Caki2 (cell line): ENCODE data around the gene BPIFA3. TPM values are rescaled to one million over a fixed set of nuclear protein-coding genes. Genes with fewer than 3 reads are reported as not detected.
"Not testable (repeated sequence)": the region's sequence is repeated elsewhere in the genome, so short reads cannot be mapped to it uniquely, and the experiment has no call there.

Source experiments
- DNase-seq: peaks from one replicate; pipeline ENCODE4 v3.0.0-alpha.2; 2015; ENCODE audit warnings: low read depth
- in situ Hi-C: cut with HindIII; loops from 2 replicates; pipeline ENCODE4 v1.10.0; 2016; ENCODE audit warnings: low sequenced_read_pairs, low pct_unique_long_range_greater_than_20kb, mixed read lengths
- total RNA-seq: library from RNA; depleted of rRNA; stranded (reverse); fragments of >200 nt; shearing (Covaris generic); gene quantifications from 2 replicates; pipeline ENCODE4 v1.2.3, GENCODE V29; 2014; ENCODE audit warnings: low replicate concordance; rRNA removed

The BPIFA3 gene
- total RNA-seq: not detected in 2 replicates

DNA sequence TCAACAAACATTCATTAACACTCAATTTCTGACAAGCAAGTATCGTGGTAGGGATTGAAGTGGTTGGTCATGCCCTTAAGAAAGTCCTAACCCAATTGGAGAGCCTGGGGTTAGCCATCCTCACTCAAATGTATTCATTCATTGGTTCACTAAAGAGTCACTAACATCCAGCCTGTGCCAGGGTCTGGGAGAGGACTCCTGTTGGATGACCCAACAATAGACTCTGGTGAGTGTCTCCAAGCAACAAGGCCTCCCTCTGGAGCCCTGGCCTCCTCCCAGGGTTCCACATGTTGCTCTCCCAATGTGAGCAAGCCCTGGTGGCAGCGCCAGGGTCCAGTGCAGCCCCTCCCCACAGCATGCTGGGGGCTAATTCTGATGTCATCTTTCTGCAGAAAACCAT lies at the start of gene BPIFA3:
BPIFA3 (plus strand) TSS at position 301 of the 400 bp plus-strand sequence. CDS start 185 bp downstream, outside the sequence.
- DNase-seq: no peak
- in situ Hi-C loops: no loop called here

DNA sequence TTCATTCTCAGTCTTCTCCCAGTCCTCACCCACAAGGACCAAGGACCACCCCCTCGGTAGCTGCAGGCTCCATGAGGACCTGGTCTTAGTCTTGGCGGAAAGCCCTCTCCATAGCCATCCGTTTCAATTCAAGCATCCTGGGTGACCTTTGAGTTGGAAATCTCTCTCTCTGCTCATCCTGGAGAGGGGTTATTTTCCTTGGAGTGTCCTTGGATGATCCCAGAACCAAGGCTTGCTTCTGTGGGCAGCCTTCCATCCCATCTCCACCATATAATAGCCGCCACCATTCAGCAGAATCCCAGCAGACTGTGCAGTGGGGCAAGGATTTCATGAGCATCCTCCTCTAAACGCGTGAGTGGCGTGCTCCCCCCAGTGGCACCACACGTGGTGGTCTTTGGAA lies 49.3 kb upstream of the BPIFA3 start, which contains the start of gene BPIFA2:
BPIFA2 (plus strand) TSS at position 301 of the 400 bp plus-strand sequence. CDS start 987 bp downstream, outside the sequence.
- no peak for DNase-seq
- in situ Hi-C loops: no loop called here

DNA sequence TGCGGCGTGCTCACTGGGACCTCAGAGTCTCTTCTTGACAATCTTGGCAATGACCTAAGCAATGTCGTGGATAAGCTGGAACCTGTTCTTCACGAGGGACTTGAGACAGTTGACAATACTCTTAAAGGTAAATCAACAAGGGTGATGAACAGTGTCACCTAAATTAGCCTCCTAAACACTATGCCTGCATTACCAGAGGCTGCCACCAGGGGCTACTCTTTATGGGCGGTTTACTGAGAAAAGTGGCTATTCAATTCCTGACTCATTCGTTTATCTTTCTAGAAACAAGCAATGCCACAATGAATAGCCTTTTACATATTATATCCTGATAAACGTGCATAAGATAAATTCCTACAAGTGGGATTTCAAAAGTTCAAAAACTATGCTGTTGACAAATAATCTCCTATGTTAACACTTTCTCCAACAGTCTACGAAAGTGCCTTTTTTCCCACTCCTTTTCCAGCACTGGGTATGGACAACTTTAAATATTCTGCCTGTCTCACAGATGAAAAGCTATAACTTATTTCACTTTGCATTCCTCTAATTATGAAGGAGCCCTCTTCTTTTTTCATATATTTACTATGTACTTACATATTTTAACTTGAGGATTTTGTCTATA lies 47.9 kb upstream of the BPIFA3 start:
- in situ Hi-C loops: no loop called here
- DNase-seq: no peak

DNA sequence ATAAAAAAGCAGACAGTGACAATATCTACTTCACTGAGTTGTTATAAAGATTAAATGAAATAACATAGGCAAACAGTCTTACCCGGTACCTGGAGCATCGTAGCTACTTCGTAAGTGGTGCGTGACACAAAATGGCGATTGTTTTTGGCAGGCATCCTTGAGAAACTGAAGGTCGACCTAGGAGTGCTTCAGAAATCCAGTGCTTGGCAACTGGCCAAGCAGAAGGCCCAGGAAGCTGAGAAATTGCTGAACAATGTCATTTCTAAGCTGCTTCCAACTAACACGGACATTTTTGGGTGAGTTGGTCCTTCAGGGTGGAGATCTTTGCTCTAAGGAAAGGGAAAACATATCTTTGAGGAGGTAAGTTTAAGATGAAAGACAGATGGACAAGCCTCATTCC lies 44.4 kb upstream of the BPIFA3 start:
- DNase-seq: no peak
- in situ Hi-C loops: no loop called here

DNA sequence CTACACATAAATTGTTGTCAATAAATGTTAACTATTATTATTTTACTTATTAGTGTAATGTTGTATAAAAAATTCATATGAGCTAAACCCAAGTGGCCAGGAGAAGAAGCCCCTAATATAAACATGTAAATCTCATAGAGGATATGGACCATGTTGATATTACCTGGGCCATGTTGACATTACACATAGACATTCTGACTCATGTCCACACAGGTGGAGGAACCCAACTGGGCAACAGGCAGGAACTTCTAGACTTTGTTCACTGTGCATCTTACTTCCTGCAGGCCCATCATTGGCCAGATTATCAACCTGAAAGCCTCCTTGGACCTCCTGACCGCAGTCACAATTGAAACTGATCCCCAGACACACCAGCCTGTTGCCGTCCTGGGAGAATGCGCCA lies 42.0 kb upstream of the BPIFA3 start:
- DNase-seq: no peak
- in situ Hi-C loops: no loop called here

DNA sequence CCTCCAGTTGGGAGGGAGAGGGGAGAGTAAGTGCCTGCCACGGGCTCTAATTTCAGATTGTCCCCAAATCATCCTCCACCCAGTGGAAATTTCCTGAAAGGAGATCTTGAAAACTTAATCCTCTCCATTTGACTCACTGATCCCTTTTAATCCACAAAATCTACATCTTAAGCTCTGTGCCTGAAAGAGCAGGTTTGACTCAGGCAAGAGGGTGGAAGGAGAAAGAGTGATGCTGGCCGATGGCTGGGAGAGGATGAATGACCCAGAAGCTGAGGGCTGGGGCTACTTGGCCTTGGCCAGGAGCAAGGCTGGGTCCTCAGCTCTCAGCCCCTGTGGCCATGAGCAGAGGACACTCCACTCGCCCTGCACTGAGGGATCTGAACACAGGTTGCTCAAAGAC lies 41.1 kb upstream of the BPIFA3 start:
- in situ Hi-C loops: no loop called here

DNA sequence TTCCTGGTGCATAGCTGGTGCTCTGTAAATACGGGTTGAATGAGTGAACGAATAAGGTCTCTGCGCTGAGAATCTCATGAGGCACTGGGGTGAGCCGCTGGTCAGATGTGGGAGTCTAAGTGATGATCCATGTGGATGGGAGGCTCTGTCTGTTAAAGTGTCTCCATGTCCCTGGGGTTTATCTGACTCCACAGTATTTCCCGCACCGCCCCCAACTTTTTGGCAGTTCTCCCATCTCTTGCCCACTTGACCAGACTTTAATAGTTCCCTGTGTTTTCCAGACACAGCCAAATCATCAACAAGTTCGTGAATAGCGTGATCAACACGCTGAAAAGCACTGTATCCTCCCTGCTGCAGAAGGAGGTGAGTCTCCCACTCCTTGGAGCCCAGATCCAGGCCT lies 39.3 kb upstream of the BPIFA3 start:
- DNase-seq: no peak
- in situ Hi-C loops: no loop called here

More for the DNA sequence above, 41.1 kb upstream of the BPIFA3 start:
- no peak for DNase-seq

DNA sequence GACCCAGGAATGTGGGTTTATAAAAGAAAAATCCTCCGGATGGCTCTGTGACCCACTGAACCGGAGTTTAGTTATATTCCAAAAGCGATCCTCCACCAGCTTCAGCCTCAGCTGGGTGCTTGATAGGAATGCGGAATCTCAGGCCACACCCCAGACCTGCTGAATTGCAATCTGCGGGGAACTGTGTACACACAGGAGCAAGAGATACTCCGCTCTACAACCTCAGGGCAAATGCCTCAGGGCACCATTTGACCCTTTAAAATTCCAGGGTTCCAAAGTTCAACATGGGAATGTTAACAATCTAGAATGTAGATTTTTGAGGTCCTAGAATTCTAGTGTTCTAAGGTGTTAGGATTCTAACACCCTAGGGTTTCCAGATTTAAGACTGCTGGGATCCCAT lies 38.4 kb upstream of the BPIFA3 start:
- in situ Hi-C loops: no loop called here
- DNase-seq: peak; percentile 44

DNA sequence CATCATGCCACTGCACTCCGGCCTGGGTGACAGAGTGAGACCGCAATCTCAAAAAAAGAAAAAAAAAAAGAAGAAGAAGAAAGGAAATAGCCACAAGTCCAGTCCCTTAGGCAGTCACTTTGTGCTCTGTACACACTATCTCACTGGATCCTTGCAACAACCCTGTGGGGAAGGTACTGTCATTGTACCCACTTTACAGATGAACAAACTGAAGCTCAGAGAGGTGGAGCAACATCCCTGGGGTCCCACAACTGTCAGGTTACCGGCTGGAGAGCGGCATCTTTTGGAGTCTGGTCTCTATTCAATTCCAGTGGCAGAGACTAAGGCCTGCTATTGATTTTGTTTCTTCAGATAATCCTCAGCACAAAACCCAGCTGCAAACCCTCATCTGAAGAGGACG lies 37.0 kb upstream of the BPIFA3 start:
- no peak for DNase-seq
- in situ Hi-C loops: no loop called here

DNA sequence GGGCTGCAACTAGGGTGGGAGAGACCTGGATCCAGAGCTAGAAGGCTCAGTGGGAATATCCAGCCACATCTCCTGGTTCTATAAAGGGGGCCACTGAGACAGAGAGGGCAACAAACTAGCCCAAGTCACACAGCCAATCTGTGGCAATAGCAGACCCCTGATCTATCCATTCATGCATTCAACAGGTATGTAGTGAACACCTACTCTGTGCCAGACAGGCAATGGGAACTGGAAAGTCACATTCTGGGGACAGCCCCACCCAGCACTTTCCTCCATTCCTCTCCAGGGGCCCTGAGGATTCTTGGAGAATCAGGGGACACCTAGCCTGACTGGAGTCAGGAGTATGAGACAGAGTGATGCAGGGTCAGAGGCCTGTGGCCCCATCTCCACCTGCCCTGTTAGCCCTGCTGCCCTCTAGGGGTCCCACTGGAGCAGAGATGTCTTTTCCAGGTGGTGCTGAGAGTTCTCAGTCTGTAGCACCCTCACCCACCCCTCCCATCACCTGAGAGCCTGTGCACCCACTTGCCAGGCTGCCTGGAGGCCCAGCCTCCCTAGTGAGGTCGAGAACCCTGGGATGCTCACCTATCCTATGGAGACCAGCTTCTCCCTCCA lies 35.6 kb upstream of the BPIFA3 start:
- DNase-seq: no peak
- in situ Hi-C loops: no loop called here

DNA sequence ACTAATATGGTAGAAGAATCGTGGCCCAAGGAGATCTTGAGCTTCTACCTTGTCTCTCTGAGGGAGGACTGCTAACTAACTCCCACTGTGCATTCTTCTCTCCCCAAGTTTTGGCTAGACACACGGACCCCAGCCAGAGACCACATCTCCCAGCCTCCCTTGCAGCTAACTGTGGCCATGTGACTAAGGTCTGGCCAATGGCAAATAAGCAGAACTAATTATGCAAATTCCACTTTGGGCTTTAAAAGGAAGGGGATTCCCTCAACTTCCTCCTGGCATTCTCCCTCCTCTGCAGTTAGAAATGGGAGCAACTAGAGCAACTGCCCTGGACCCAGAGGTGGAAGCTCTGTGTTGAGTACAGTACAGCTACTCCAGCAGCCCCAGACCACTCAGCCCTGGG lies 33.8 kb upstream of the BPIFA3 start:
- in situ Hi-C loops: no loop called here
- DNase-seq: no peak

DNA sequence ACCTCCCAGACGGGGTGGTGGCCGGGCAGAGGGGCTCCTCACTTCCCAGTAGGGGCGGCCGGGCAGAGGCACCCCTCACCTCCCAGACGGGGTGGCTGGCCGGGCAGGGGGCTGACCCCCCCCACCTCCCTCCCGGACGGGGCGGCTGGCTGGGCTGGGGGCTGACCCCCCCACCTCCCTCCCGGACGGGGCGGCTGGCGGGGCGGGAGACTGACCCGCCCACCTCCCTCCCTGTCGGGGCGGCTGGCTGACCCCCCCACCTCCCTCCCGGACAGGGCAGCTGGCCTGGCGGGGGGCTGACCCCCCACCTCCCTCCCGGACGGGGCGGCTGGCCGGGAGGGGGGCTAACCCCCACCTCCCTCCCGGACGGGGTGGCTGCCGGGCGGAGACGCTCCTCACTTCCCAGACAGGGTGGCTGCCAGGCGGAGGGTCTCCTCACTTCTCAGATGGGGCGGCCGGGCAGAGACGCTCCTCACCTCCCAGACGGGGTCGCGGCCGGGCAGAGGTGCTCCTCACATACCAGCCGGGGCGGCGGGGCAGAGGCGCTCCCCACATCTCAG lies 32.0 kb upstream of the BPIFA3 start:
- in situ Hi-C loops, DNase-seq: not testable (repeated sequence)

DNA sequence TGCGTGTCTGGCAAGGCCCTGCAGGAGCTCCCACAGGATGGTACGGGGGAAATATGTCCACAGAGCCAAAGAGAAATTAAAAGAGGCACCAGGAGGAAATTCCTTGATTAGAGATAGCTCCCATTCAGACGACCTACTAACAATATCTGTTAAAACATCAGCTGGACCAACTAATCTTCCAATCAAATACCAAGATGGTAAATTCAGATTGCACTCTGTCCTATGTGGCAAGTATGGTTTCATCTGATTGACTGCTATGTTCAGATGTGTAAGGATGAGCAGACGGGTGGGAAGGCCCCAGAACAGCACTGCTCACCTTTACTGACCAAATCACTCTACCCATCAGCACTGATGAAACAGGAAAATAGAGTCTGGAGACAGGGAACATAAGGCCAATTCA lies 29.7 kb upstream of the BPIFA3 start:
- in situ Hi-C loops: no loop called here
- no peak for DNase-seq

DNA sequence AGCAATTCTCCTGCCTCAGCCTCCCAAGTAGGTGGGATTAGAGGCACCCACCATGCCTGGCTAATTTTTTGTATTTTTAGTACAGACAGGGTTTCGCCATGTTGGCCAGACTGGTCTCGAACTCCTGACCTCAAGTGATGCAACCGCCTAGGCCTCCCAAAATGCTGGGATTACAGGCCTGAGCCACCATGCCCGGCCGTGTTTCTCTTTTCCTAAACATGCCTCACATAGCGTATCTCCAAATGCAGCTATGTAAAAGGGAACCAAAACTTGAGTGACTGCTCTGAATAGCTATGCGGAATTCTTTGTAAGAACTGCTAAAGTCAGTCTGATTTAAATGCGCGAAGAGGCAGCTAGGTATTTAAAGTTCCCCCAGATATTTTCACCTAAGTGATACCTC lies 28.7 kb upstream of the BPIFA3 start:
- in situ Hi-C loops: no loop called here
- DNase-seq: no peak

DNA sequence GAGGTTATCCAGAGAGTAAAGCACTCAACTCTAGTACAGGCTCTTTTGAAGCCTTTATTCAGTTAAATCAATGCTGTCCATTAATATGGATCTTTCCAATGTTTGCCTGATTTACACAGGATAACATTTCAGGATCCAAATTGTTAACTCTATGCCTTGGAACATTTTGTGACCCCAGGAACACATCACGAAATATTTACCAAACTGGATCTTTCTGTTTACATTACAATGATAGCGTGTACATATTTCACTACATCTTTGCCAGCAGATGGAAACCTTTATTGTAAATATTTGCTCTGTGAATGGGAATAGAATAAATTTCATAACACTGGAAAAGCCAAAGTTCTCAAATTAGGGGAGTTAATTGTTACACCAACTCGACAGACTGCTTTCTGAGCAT lies 25.7 kb upstream of the BPIFA3 start:
- no peak for DNase-seq
- in situ Hi-C loops: no loop called here

DNA sequence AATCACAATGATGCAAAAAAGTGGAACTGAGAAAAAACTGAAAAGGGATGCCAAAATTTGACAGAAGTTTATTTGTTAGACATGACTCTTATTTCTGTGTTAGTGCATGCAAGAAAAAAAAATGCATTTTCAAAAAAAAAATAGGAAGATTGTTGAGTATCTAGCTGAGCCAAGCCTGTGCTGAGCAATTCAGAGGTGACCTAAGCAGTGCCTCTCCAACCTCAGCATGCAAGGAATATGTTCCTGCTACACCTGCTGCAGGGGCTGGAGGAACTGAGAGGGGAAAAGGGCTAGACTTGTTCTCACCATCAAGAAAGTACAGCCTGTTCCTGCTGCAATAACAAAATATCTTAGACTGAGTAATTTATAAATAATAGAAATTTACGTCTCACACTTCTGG lies 25.2 kb upstream of the BPIFA3 start:
- in situ Hi-C loops: no loop called here
- no peak for DNase-seq

DNA sequence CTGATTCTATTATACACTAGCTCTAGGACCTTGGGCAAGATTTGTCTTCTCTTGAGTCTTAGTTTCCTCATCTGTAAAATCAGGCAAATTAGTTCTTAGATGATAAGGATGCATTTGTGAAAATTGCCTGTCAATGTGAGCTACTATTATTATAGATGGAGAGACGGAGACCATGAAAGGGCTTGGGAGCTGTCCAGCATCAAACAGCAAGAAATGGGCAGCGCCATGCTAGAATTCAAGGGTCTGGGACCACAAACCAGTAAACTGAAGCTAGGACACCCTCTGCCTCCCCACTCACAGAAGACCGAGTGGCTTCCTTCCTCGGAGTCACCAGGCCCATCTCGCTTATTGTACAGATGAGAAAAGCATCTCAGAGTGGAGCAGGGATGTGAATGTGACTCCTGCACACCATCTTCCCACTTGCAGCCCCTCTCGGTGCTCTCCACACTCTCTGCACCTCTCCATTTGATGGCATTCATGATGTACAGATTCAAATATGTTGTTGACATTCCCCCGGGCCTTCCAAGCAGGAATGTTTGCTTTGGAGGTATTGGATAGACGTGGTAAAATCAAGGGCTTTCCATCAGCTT lies 24.1 kb upstream of the BPIFA3 start:
- in situ Hi-C loops: no loop called here
- DNase-seq: no peak

DNA sequence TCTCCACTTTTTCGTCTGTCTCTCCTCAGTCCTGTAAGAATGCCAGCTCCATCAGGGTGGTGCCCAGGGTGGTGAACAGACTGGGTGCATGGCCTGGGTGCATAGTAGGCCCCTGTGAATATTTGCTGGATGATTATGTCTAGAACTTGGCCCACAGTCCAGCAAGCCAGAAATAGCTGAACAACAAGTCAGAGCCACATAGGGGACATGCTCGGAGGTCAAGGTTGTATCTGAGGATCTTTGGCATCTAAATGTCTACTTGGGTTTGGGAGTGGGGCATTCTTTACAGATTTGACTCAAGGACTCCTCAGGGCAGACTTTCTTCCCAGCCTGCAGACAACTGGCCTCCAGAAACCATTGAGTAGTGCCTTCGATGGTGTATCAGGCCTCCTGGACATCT lies 18.1 kb upstream of the BPIFA3 start:
- DNase-seq: no peak
- in situ Hi-C loops: no loop called here

DNA sequence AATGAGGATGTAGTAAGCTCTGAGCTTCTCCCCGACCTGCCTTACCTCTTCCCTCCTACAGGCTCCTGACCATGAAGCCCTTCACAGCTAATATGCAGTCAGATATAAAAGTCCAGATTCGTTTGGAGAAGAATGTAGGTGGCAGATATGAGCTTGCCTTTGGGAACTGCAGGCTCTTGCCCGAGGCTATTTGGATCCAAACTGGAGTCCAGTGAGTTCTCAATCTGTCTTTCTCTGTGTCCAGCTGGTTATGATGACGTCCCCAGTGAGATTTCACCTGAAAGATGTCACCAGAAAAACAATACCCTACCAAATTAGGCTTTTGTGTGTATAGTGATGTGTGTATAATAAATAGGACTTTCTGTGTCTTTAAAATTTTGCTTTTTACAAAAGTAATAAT lies 14.7 kb upstream of the BPIFA3 start:
- DNase-seq: no peak
- in situ Hi-C loops: no loop called here
